T-helper 22 cell (primary cell): Measurements from ENCODE around the gene PPP4R3A.
"Not testable (repeated sequence)": the region's sequence is repeated elsewhere in the genome, so short reads cannot be mapped to it uniquely, and the experiment has no call there.

ENCODE experiments used
- DNase-seq: peaks from one replicate; pipeline ENCODE4 v3.0.0-alpha.2; 2020; ENCODE audit warnings: low read depth

The PPP4R3A gene

DNA sequence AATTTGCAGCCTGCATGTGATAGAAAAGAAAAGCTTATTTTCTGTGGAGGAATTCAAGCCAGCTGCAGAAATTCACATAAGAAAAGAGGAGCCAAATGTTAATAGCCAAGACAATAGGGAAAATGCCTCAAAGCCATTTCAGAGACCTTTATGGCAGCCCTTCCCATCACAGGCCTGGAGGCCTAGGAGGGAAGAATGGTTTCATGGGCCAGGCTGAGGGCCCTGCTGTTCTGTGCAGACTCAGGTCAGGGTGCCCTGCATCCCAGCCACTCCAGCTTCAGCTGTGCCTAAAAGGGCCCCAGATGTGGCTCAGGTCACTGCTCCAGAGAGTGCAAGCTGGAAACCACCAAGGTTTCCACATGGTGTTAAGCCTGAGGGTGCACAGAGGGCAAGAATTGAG, 71.3 kb downstream of the PPP4R3A start:
- no peak for DNase-seq

GRCh38 chr14:91436266-91436665, 73.8 kb downstream of the PPP4R3A start:
- not testable (repeated sequence) for DNase-seq

GRCh38 chr14:91429385-91429784, 80.7 kb downstream of the PPP4R3A start:
- DNase-seq = no peak

GRCh38 chr14:91428931-91429330, 81.2 kb downstream of the PPP4R3A start:
- DNase-seq = not testable (repeated sequence)

- DNase-seq = not testable (repeated sequence)
Observed at GRCh38 chr14:91425531-91425944, 84.6 kb downstream of the PPP4R3A start.

DNA sequence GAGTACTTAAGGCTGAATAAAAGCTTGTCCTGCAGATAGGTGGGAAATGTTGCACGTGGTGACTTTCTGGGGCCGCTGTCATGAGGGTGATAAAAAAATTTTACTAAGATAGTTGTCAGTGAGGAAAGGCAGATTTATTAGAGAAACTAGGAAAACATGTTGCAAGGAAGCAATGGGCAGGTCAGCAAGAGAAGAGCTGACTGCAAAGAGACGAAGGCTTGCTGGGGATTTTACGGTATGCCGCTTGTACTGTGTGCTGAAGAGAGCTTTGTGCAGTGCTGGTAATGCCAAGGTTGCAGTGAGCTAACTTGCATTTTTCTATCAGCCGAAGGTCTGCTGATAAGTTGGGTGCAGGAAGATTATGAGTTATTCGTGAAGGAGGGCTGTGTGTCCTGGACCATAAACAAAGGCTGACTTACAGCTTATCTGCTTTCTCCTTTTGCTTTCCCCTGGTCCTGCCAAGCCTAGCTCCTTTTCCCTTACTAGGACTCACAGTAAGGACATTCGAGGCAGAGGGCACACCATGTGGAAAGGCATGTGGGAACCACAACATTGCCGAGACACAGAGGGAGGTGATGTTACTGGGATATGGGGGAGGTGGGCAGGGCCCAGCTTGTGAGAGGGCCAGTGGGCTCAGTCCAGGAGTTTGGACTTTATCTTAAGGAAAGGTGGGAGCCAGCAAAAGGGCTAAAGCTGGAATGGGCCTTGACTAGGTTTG, 85.1 kb downstream of the PPP4R3A start:
- no peak for DNase-seq

GRCh38 chr14:91420686-91421085, 89.4 kb downstream of the PPP4R3A start:
- no peak for DNase-seq

DNA sequence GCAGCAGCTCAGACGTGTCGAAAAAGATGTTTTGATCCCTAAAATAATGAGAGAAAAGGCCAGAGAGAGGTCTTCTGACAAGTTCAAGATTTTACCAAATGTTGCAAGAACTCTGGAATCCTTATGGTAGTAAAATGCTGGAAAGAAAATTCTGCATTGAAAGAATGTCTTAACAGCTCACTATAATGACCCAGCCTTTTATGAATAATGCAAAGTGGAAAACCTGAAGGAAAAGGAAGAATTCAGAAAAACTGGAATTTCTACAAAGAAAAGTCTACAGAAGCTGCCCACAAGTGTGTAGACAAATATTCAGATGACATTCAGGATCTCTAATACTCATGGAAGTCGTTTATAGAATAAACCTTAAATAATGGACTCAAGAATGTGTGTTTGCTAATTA, 90.7 kb downstream of the PPP4R3A start:
- DNase-seq = no peak

DNA sequence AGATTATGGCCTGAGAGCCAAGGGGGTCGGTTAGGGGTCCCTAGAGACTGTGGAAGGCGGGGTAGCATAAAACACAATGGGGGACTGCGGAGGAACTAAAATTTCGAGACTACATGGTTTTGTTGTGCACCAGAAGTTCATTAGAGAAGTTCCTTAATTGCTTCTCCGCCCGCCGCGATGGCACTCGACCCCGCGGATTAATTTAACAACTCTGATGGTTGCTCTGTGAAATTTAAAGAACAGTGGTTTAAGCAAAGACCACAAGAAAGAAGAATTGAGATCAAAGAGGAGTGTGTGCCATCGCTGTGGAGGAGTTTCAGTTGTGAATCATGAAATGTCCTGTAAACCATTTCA, 91.1 kb downstream of the PPP4R3A start:
- peak; percentile 54 for DNase-seq

GRCh38 chr14:91418387-91419043, 91.6 kb downstream of the PPP4R3A start:
- peak; percentile 61 for DNase-seq

DNA sequence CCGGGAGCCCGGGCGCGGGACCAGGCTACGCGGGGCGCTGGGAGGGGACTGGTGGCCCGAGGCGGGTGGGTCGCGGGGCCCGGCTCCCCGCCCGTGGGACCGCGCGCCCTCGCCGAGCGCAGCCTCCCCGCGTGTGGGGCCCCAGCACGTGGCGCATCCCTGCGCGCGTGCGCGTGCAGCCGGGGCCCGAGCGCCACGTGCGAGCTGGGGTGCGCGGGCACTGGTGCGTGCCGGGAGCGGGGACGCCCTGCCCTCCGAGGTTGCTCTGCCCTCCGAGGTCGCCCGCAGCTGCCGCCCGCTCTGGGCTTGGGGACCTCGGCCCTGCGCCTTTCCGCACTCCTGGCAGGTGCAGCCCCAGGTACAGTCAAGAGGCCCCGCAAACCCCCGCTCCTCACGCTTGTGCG, 92.1 kb downstream of the PPP4R3A start:
- peak; percentile 51 for DNase-seq

- DNase-seq = peak; percentile 64
Observed at GRCh38 chr14:91417120-91417982, 92.8 kb downstream of the PPP4R3A start, which contains the start of gene CCDC88C. CCDC88C (minus strand) TSS chr14:91417820; CDS start chr14:91417690, 130 bp downstream.

DNA sequence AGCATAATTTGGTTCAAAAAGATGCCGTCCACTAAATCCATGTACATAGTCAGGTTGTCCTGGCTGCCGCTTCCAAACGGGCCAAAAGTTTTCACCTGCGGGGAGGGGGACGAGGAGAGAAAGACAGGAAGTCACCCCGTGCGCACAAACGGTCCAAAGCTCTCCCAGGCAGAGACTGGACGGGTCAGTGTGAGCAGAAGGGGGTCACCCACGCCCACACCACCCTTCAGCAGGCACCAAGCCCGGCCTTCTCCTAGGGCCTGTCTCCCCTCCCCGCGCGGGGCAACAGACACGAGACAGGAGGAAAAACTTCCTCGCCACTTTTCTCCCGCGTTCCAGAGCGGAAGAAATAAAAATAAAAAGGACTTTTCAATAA, 93.4 kb downstream of the PPP4R3A start:
- no peak for DNase-seq

DNA sequence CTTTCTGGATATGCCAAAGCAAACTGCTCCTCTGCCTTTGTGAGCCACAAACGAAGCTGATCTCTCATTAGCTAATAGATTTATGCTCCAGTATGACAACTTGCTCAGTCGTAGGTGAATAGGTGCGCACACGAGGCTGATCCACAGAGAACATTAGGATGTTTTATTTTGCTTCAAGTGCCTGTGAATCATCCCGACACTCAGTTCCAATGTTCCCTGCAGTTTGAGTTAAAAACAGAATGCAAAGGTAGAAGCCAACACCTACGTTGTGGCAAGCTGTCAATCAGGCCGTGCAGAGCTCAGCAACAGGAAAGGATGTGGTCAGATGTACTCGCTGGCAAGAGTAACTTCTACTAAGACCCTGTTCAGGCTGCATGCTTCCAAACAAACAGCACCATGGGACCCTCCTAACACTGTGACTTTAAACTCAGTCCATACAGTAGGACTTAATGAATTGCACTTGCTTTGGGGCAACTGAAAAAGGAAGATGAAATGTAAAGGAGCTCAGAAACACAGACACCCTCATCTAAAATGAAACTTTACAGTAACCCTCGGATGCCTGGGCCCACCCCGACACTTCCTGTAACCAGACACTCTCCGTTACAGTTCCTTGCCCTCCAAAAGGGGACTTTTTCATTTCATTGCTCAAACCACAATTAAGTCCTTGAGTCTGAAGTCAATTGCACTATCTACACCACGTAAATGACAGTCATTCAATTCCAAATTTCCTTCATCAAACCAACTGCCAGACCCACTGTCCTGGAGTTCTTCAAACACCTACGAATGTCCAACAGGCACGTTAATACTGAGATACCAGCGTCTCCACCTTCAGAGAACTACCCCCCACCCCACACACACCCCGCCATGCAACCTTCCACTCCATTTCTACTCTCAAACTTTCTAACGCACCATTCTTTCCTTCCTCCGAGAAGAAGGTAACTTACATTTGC, 94.0 kb downstream of the PPP4R3A start:
- peak; percentile 69 for DNase-seq

GRCh38 chr14:91414475-91414833, 95.7 kb downstream of the PPP4R3A start:
- no peak for DNase-seq

GRCh38 chr14:91413547-91414474, 96.3 kb downstream of the PPP4R3A start:
- DNase-seq = peak; percentile 63

DNA sequence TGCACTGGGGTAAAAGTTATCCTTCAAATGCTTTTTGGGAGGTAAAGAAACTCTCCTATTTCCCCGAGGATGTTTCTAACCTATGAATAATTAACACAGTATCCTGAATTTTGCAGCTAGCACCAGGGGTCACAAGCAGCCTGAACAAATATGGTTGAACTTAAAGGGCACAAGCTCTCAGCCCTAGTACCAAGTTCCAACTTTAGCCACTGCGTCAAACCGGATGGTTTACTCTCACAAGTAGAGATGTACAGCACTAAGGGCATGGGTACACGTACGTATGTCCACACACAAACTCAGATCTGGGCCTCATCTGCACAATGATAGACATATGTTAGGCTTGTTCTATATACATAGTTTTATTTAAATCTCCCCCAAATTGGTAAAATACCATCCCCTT, 97.2 kb downstream of the PPP4R3A start:
- no peak for DNase-seq

- no peak for DNase-seq
Observed at GRCh38 chr14:91410771-91411536, 99.2 kb downstream of the PPP4R3A start.

GRCh38 chr14:91409928-91410718, 100.0 kb downstream of the PPP4R3A start:
- DNase-seq = peak; percentile 33
